ENCODE measurements around the gene PIP4K2A.
"Not testable (repeated sequence)": the region's sequence is repeated elsewhere in the genome, so short reads cannot be mapped to it uniquely, and the experiment has no call there.

The PIP4K2A gene

GRCh38 chr10:22554461-22555182, 159.8 kb downstream of the PIP4K2A start:
- DNase-seq (ENCODE audit: low spot score): no peak

- DNase-seq (ENCODE audit: low spot score): no peak
Observed at GRCh38 chr10:22553452-22553995, 160.9 kb downstream of the PIP4K2A start.

GRCh38 chr10:22552888-22553378, 161.4 kb downstream of the PIP4K2A start:
- DNase-seq (ENCODE audit: low spot score): no peak

GRCh38 chr10:22551681-22552365, 162.6 kb downstream of the PIP4K2A start:
- DNase-seq (ENCODE audit: low spot score): no peak

GRCh38 chr10:22550732-22551131, 163.6 kb downstream of the PIP4K2A start:
- DNase-seq (ENCODE audit: low spot score): peak; percentile 35

- no peak for DNase-seq (ENCODE audit: low spot score)
Observed at GRCh38 chr10:22548344-22548743, 166.0 kb downstream of the PIP4K2A start.

- DNase-seq (ENCODE audit: low spot score): no peak
Observed at GRCh38 chr10:22545643-22546042, 168.7 kb downstream of the PIP4K2A start.

- no peak for DNase-seq (ENCODE audit: low spot score)
Observed at GRCh38 chr10:22544325-22545068, 169.9 kb downstream of the PIP4K2A start.

GRCh38 chr10:22542773-22543172, 171.6 kb downstream of the PIP4K2A start:
- DNase-seq (ENCODE audit: low spot score): no peak

- DNase-seq (ENCODE audit: low spot score): no peak
Observed at GRCh38 chr10:22541900-22542299, 172.5 kb downstream of the PIP4K2A start.

GRCh38 chr10:22539579-22540298, 174.6 kb downstream of the PIP4K2A start:
- DNase-seq (ENCODE audit: low spot score): no peak

GRCh38 chr10:22537810-22538209, 176.6 kb downstream of the PIP4K2A start:
- no peak for DNase-seq (ENCODE audit: low spot score)

GRCh38 chr10:22536620-22537019, 177.8 kb downstream of the PIP4K2A start:
- no peak for DNase-seq (ENCODE audit: low spot score)

- DNase-seq (ENCODE audit: low spot score): no peak
Observed at GRCh38 chr10:22534849-22535604, 179.4 kb downstream of the PIP4K2A start.

- DNase-seq (ENCODE audit: low spot score): no peak
Observed at GRCh38 chr10:22531441-22531840, 182.9 kb downstream of the PIP4K2A start.

GRCh38 chr10:22531008-22531407, 183.4 kb downstream of the PIP4K2A start:
- no peak for DNase-seq (ENCODE audit: low spot score)

- DNase-seq (ENCODE audit: low spot score): no peak
Observed at GRCh38 chr10:22527520-22527919, 186.9 kb downstream of the PIP4K2A start.

- not testable (repeated sequence) for DNase-seq (ENCODE audit: low spot score)
Observed at GRCh38 chr10:22524333-22524732, 190.0 kb downstream of the PIP4K2A start.

- not testable (repeated sequence) for DNase-seq (ENCODE audit: low spot score)
Observed at GRCh38 chr10:22520645-22521044, 193.7 kb downstream of the PIP4K2A start.

GRCh38 chr10:22518167-22518724, 196.1 kb downstream of the PIP4K2A start:
- no peak for DNase-seq (ENCODE audit: low spot score)

GRCh38 chr10:22515009-22515408, 199.4 kb downstream of the PIP4K2A start:
- DNase-seq (ENCODE audit: low spot score): no peak

All from kidney tubule cell (primary cell).